Measurements from ENCODE around the gene NKX3-2.

Gene NKX3-2

DNA sequence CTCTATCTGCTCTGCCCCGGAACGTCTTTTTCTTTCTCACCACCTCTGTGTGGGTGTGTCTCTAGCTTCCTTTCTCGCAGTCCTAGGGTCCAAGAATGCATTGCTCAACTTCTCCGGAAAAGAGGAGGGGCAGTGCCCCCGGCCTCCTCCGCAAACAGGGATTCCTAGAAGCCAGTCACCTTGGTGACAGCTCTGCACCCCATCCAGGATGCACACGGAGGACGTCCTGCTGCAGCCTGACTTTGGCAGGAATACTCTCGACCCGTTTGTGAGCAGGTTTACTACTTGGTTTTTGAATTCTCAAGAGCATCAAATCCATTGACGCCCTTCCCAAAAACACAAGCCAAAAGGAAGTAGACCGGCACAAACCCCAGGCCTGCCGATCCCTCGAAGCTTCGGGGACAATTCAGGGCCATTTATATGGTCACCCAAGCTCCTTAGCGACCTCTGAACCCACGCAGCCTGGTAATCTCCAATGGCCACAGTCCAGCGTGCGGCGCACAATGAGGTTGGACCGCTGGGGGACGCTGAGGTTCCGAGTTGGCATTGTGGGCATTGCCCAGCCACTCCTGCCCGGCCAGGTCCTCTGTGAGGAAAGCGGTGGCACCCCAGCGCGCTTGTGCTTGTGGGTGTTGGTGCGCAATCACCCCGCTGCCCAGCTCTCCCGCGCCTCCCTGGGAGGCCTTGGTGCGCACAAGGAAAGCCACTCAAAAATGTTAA is 9.8 kb downstream of the NKX3-2 start:
- DNase-seq (ENCODE audit: low read depth in 1 of 2, low spot score in 1 of 2) = no peak

DNA sequence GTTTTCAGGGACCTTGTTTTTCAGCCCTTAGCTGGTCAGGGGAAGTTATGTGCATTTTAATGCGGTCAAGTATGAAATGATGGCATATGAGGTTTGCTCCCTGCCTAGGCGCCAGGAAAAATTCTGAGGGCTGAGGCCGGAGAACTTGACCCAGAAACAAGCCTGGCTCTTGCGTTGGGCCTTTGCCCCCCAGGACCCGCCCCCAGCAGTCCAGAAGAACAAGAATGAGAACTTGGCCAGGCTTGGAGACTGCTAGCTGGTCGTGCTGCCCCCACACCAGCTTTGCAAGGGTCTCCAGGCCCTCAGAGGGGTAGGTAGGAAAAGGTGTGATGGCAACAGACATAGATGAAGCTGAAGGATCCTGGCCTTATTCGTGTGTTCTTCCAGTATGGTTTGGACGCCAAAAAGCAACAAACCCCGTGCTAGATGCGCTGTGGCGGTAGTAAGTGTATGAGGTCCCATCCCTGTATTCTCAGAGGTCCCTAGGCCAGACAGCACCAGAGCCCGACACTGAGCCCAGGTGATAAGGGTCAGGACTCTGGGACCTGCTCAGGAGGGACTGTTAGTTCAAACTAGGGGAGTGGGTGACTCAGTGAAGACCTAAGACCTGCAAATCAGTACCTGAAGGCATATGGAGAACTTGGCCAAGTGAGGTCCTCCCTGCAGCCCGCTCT is 10.5 kb downstream of the NKX3-2 start:
- DNase-seq (ENCODE audit: low read depth in 1 of 2, low spot score in 1 of 2) = no peak

DNA sequence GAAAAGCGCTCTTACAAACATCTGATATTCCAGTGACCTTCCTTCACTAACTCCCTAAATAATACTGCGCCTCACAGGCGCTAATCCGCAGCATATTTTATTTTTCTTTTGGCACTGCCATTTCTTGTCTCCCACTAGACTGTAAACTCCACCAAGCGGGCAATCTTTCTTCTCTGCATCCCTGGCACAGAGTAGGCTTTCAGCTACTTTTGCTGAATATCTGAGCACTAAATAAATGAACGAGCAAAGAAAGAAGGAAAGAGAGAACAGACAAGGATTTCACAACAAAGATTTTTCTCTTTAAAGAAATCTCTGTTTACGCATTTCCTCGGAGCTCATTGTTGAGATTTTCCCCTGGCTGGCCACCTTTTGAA is 12.7 kb downstream of the NKX3-2 start:
- no peak for DNase-seq (ENCODE audit: low read depth in 1 of 2, low spot score in 1 of 2)

DNA sequence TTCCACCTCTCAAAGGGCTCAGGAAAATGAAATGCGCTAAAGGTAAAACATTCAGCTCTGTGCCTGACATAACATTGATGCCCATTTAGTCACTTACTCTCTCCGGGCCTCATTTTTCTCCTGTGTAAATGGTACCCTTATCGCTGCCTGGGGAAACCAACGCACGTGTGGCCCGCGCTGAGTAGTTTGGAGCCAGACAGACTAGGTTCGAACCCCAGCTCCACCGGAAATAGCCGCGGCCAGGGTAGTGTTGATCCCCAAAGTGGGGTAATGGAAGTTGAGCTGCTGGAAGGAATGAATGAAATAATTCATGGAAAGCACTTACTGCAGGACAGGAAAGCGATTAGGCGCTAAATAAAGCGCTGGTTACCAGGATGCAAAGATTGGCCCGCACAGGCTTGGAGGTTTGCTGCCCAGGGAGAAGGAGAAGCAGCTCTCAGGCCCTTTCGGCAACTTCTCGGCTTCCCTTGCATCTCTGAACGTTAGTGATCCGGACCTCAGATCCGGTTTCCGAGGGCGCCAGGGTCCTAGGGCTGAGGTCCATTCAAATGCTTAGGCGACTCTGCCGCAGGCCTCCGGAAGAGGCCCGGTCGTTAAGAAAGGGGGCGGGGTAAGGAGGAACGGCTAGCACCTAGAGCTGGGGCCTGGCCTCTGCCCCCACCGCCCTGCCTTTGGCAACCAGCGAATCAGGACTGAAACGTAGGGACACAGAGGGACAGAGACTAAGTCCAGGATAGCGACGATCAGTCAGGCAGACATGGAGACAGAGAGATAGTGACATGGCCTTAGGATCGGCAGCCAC is 13.3 kb downstream of the NKX3-2 start:
- no peak for DNase-seq (ENCODE audit: low read depth in 1 of 2, low spot score in 1 of 2)

DNA sequence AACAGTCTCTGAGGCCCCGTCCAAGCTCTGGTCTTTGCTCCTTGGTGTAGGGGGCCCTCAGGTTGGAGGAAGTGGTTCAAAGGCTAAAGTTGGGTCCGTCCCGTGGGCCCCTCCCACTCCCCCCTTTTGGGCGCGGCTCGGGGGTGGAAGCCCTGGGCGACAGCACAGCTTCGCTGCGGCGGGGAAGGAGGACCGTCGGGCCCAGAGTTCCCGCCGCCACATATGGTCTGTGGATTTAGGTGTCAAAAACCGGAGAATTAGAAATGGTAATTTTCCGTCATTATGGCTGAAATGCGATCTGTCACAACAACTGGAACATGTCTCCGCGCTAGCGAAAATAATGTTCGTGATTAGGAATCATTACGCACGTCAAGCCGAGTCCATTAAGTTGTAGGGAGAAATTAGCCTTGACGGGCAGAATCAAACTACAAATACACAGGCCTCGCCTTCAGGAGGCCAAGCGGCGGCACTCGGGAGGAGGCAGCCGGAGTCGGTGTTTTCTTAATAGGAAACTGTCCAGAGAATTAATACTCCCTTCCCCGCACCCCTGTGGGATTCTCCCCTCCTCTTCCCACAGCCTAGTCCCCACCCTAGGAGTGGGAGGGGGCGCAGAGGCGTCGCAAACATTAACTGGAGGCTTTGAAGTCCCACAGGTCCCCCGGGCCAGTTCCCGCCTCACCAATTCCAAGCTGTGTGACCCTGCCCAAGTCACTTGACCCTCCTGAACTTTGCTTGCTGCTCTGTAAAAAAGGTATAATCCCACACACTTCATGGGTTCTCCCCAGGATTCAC is 15.0 kb downstream of the NKX3-2 start:
- no peak for DNase-seq (ENCODE audit: low read depth in 1 of 2, low spot score in 1 of 2)

DNA sequence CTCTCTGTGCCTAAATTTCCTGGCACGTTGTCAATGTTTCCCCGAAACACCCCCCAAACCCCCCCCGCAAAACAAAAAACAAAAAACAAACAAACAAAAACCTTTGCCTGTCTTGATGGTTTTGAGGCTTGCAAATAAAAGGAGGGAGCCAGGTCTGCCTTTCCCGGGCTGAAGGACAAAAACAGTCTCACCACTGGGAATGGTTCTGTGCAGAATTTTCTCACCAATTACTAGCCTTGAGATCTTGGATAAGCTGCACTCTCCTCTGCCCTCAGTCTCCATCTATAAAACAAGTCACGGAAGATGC is 15.5 kb downstream of the NKX3-2 start:
- DNase-seq (ENCODE audit: low read depth in 1 of 2, low spot score in 1 of 2) = no peak

DNA sequence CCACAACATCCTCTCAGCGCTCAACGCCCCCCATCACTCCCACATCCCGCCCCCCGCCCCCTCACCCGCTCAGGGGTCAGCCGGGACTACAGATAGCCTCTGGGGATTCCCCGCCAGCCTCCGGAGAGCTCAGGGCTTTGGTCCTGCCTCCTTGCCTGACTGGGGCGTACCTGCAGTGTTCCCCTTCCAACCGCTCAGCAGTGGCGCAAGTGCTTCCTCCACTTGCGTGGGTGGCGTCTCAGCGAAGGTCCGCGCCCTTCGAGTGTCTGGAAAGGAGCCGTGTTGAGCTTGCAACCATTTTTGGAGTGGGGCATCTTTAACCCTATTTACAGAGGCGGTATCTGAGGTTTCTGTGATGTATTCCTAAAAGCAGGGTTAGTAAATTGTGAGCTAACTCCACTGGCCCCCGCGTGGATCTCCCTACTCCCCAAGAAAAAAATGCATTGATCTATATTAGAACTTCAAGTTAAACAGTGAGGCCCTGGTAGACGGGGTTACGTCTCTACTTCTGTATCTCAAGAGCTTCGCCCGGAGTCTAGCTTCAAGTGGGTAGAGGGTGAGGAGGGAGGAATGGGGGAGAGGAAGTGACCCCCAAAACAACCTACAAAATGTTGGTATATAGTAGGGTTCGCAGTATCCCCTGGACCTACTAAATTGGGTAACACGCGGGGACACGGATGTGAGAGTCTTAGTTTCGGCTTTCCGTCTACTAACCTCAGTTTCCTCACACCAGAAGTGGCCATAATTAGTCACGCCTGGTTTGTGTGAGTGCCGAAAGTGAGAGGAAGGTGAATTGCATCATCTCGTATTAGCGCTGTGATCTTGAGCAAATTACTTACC is 16.1 kb downstream of the NKX3-2 start:
- no peak for DNase-seq (ENCODE audit: low read depth in 1 of 2, low spot score in 1 of 2)

DNA sequence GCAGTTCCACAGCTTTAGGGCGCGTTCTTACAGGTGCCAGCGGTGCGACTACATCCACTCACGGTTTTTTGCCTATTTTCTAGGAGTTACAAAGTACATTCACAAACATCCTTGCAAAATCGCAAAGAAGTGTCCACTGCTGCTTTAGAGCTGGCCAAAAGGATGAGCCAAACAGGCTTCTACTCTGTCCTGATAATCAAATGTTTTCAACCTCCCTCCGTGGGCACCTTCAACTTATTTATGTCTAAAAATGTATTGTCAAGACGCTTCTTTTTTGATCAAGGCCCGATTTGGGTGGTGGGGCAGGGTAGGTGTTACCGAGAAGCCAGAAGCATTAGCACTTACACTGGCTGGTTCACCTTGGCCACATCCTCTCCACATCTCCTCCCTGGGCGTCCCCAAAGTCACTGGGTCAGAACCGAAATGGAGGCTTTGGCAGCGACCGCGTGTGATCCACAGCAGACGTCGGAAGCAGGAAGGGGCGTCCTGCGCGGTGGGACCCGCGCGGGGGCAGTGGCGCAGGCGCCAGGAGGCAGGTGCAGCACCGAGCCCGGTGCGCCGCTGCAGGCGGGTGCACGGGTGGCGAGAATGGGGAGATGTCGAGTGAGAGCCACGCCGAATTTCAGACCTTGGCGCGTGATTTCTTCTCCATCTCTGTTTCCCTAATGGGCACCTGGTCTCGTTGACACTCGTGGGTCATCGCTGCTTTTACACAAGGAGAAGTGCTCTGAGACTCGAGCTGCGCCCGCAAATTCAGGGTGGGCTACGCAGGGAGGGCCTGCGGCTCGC is 16.9 kb downstream of the NKX3-2 start:
- DNase-seq (ENCODE audit: low read depth in 1 of 2, low spot score in 1 of 2) = no peak

DNA sequence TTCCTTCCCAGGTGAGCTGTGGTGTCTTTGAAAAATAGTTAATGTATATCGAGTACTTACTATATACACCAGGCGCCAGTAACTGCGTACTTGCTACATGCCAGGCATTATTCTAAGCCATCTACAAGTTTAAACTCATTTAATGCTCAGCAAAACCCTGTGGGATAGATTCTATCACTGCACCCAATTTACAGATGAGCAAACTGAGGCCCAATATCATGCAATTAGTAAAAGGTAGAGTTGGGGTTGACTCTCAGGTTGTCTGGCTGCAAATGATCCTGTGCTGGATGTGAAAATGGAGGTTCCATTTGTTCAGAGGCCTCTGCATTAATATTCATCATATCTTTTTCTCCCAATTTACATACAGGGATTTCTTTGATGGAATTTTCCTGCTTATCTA is 17.6 kb downstream of the NKX3-2 start:
- DNase-seq (ENCODE audit: low read depth in 1 of 2, low spot score in 1 of 2) = no peak

DNA sequence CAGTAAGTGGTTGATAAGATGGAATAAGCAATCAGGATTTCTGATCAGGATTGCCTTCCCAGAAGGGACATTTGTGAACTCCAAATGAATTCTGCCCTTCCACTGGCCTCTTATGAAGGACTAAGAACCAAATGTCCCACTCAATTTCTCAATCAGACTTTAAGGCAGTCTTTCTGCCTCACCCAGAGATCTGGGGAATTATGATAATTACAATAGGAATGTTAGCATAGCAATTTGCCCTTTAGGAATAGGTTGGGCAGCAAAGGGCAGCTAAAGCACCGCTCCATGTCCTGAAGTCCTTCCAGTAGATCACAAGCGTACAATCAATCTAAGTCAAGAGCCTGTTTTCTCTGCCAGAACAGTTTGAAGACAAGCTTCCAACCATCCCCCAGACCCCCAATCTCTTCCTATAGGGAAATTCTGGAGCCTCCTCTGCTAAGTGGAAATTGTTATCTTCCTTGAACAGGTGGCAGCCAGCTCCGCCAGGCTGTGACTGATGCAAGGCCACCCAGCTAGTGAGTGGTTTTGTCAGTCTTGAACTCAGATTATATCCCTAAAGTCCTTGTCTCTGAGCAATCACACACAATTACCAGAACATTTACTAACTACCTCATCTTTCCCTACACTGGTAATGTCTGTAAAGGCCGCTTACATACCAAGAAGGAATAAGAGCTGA is 18.6 kb downstream of the NKX3-2 start:
- no peak for DNase-seq (ENCODE audit: low read depth in 1 of 2, low spot score in 1 of 2)

DNA sequence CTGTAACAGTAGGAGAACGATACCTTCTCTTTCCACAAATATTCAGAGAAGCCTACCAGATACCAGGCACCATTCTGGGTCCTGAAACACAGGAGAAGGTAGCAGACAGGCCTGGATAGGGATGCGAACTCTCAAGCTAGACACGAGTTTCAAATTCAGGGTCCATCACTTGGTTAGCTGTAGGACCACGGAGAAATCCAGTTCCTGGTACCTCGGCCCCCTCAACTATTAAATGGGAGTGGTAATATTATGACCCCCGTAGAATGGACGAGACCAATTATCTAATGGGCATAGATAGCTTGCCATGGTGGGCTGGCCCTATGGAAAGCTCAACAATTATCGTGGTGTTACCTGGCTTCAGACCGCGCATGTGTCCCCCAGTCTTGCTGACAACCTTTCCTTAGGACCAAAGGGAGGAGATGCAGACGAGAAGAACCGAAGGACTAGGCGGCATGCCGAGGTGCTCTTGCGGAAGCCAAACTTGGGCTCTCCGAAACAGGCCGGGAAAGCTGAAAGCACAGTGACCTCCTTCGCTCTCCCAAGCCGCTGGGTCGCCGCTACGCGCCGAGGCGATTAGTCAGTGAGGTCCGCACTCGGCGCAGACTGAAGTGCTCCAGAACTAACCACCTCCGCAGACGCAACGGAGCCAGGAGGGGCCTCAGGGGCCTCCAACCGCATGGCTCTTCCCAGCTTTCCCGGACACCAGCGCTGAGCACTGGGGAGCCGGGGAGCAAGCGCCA is 19.6 kb downstream of the NKX3-2 start:
- DNase-seq (ENCODE audit: low read depth in 1 of 2, low spot score in 1 of 2) = no peak

DNA sequence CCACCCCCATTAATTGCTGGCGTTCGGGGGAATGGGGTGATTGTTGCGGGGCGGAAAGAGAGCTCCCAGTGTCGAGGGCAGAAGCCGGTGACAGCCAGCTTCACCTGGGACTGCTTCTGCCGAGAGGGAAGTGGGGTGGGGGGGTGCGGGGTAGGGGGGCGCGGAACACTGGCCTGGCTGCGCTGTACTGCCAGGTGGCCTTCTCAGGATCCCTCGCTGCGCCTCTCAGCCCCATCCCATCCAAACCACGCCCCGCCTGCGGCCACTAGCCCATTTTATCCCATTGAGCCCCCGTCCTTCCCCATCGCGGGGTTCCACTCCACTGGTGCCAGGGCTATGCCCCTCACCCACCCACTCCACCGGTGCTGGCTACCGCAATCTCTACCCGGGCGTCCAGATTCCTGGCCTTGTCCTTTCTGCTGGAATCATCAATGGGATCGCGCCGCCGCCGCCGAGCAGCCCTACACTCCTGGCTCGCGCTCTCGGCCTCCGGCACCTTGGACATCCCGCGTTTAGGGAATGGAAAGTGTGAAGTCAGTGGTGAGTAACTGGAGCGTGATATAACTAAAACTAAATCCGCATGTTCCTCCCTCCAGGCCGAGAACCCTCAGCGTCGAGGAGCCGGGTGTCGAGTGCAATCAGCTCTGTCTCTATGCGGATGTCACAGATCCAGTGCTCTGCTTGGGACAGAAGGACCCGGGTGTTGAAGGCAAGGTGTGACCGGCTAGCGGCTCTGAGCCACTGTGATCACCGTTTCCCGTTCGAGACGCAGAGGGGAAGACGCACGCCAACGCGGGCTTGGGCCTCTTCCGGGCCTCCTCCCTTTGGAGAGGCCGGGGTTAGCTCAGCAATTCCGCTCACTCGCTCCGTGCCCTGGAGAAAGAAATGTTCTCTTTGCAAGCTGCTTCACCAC is 20.5 kb downstream of the NKX3-2 start:
- no peak for DNase-seq (ENCODE audit: low read depth in 1 of 2, low spot score in 1 of 2)

DNA sequence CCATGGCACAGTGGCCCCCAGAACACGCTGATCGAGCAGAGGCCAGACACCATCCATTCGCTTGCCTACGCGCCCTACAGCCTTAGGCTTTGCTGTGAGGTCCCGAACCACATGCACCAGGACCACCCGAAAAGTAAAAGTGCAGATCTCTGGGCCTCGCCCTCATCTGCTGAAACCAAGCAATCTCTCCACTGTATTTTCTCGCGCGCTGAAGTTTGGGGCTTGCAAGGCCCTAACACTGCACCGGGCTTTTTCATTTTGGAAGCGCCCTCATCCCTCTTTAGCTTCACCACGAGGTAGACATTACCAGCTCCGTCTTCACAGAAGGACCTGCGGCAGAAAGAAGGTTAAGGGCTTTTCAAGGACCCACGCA is 21.2 kb downstream of the NKX3-2 start:
- DNase-seq (ENCODE audit: low read depth in 1 of 2, low spot score in 1 of 2) = no peak

DNA sequence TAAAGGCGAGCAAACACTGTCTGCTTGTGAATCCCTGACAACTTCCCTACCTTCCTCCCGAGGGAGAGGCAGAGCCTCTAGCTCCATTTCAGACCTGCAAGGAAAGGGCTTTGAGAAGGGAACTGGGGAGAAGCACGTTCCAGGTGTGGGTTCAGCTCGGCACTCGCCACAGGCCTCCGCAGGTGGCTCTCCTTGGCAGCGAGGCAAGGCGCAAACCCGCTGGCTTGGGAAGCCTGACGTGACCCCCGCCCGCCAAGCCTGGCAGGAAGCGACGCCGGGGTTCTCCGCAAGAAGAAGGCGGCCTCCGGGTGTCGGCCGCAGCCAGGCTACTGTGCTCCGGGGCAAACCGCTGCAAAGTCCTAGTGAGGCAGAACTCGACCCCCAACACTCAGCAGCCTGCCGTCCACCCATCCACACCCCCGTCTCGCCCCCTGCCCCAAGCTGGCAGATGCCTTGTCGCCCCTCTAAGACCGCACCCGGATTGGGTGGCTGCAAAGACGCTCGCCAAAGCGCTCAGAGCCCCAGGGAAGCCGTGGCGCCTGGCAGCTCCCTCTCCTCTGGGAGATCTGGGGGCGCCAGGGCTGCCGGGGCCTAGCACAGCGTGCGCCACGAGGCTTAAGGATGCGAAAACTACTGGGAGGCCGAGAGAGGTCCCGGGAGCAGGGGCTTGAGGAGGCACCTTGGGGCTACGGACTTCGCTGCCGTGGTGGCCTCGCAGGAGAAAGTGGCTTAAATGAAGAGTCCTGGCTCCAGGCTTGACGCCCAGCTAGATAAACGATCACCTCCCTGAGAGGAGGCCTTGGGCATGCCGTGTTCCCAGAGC is 21.8 kb downstream of the NKX3-2 start:
- no peak for DNase-seq (ENCODE audit: low read depth in 1 of 2, low spot score in 1 of 2)

DNA sequence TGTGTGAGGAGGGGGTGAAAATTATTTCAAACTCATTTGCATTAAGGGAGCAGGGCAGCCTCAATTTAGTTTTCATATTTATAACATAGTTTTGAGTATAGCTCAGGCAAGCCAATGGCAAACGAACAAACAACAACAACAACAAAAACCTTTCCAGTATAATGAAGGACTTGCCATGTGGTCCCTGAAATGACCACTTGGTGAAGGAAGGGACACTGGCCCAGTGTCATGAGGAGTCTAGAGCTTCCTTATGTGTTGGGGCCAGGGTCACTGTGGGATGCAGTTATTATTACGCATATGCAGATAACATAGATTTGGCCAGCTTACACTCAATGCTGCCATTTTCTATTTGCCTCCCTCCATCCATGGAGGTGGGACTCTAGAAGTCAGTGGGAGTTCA is 23.3 kb downstream of the NKX3-2 start:
- no peak for DNase-seq (ENCODE audit: low read depth in 1 of 2, low spot score in 1 of 2)

DNA sequence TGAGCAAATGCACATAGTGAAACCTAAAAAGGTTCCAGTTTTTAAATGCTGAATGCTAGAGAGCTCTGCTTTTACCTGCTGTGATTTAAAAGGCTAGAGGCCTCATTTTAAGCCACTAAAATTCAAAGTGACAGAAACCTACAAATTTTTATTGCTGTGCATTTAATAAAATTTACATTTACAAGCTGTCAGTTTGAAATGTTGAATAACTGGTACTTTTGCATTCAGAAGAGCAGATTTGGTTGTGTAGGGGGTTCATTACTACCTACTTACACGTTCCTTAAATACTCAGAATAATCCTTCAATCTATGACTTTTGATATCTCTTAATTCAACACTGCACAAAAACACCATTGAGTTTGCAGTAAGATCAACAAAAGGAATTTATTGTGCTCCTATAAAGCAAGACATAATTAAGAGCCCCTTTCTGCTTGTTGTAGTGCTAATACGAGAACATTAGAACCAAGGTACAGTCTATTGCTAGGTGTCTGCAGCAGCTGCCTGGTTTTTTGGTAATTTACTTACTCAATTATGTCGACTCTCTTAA is 27.9 kb downstream of the NKX3-2 start:
- no peak for DNase-seq (ENCODE audit: low read depth in 1 of 2, low spot score in 1 of 2)

DNA sequence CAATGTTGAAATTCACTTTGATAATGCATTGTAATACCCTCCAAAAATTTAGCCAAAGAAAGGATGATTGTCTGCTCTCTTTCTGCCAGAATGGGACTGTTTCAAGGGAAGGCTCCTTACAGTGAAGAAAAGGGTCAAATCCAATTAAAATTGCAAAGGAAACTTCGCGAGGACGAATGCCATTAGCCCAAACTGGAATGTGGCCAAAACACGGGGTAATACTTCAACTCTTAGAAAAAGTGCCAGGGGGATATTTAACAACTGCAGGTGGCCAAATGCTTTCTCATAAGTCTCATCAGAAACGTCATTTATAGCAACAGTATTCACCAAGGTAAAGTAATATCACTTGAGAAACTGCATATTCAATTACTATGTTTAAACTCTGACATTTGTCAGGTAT is 29.0 kb downstream of the NKX3-2 start:
- DNase-seq (ENCODE audit: low read depth in 1 of 2, low spot score in 1 of 2) = no peak
